HG02852 (cell line): ENCODE data around the gene ACTMAP.
"Not testable (repeated sequence)": the region's sequence is repeated elsewhere in the genome, so short reads cannot be mapped to it uniquely, and the experiment has no call there.

Source experiments
- ATAC-seq: cut with Tn5 transposase; IDR thresholded peaks from one replicate; pipeline ENCODE4 v1.9.1; 2021; ENCODE audit warnings: mild to moderate bottlenecking, moderate library complexity; ENCODE audit not compliant: unreplicated experiment

ACTMAP gene

GRCh38 chr19:40744554-40745401, 5.5 kb downstream of the ACTMAP start:
- ATAC-seq: no peak

DNA sequence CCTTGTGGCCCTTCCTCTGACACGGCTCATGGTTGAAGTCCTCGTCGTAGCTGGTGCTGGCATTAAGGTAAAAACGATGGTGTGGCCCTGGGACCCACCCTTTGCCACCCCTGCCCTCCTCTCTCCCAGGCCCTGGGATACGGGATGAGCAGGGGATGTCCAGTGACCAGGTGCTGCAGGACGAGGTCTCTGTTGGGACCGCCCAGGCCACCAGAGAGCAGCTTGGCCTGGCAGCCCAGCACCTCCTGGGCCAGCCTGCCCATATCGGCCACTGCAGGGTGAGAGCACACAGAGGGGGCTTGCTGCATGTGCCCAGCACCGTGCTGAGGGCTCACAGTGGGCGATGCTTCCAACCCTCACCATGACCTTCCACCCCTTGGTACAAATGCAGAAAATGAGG, 6.4 kb downstream of the ACTMAP start:
- no peak for ATAC-seq

DNA sequence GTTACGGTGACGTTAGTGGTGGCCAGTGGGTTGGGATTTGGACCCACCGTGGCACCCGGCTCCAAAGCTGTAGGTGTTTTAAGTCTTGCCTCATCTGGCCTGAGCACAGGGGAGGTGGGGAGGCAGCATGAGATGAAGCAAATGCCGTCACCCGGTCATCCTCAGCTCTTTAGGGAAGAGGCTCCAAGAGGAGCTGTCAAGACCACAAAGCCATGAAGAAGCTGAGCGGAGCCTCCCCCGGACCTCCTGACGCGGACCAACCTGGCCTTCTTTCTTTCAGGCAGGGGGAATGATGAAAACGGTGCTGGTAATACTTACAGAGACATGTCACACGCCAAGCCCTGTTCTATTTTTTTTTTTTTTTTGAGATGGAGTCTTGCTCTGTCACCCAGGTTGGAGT, 7.4 kb downstream of the ACTMAP start:
- no peak for ATAC-seq

GRCh38 chr19:40742477-40742876, 7.8 kb downstream of the ACTMAP start:
- ATAC-seq: no peak

- no peak for ATAC-seq
Observed at GRCh38 chr19:40741527-40742390, 8.5 kb downstream of the ACTMAP start.

- no peak for ATAC-seq
Observed at GRCh38 chr19:40740747-40741146, 9.5 kb downstream of the ACTMAP start.

DNA sequence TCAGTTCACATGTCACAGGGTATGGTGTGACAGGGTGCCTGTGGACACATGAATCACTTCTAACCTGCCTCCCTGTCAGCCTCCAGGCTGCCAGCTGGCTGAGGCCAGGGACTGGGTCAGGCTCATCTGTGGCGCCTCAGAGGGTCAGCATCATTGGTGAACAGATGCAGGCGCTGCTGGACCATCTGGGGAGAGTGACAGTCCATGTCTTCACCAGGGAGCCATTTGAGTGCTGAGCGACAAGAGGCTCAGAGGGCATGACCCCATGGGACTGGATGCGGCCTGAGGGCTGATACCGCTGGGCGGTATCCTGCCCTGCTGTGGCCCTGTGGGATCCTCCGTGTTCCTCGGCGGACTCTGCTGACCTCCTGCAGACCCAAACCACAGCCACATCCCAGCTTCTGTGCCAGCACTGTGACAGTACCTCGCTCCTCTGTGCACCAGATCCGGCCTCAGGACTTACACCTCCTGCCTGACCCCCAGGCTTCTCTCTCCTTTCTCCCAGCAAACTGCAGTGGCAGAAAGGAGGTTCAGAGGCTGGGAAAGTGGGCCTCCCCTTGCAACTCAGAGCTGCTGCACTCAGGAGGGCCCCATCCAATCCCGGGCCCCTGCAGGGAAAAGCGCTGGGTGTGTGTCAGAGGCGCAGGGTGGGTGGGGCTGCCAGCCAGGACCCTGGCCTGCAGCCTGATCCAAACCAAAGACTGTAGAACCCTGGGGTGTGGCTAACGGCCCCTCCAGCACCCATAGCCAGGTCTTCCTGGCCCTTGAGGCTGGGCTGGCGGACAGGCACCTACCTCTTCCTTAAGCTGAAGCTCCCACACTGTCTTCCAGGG, 10.2 kb downstream of the ACTMAP start:
- ATAC-seq: no peak

DNA sequence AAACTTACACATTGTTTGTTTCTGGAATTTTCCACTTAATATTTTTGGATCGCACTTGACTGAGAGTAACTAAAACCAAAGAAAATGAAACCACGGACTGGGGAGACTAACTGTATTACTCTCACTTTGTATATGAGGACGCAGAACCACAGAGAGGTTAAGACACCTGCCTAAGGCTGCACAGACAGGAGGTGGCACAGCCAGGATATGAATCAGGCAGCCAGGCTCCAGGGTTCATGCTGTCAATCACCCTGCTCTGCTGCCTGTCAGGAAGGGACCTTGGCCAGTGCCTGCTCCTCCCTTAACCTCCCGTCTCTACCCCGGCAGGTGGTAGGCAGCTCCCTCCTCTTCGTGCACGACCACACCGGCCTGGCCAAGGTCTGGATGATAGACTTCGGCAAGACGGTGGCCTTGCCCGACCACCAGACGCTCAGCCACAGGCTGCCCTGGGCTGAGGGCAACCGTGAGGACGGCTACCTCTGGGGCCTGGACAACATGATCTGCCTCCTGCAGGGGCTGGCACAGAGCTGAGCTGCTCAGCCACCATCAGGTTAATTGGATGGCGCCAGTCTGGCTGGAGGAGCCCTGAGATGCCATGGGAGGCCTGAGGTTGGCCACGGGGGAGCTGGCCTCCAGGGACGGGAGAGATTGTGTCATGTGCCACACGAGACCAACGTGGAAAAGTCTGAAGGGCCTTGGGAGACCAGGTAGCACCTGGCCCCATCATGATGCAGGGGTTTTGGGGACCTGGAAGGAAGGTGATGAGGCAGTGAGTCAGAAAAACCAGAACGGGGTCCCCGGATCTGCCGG, 11.0 kb downstream of the ACTMAP start:
- ATAC-seq: no peak

DNA sequence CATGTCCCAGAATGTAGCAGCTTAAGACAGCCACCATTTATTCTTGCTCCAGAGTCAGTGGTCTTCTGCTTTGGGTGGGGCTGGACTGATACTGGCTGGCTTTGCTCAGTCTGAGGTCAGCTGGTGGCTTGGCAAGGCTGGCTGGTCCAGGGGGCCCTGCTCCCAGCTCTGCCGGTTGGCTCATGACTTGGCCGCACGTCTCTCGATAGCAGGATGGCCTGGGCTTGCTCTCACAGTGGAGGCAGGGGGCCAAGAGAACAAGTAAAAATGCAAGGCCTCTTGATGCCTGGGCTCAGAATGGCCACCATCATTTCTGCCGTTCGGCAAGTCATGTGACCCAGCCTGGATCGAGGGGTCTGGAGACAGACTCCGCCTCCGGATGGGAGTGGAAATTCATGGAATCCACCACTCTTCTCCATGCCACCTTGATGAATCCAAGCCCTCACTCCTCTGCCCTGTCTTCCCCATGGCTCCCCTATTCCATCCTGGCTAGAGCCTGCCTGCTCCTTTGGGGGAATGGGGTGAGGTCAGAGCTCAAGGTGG, 13.1 kb downstream of the ACTMAP start:
- no peak for ATAC-seq

GRCh38 chr19:40736661-40737060, 13.6 kb downstream of the ACTMAP start:
- ATAC-seq: no peak

GRCh38 chr19:40735013-40735771, 15.1 kb downstream of the ACTMAP start:
- ATAC-seq: no peak

DNA sequence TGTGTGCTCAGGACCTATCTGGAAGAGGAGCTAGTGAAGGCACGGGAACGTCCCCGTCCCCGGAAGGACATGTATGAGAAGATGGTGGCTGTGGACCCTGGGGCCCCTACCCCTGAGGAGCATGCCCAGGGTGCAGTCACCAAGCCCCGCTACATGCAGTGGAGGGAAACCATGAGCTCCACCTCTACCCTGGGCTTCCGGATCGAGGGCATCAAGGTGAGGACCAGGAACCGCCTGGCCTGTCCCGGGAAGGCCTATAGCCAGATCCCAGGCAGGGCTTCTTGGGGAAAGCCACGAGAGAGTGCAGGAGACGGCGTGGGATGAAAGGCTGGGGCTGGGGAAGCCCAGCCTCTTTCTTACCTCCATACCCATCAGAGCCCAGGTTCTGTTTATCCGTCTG, 17.1 kb downstream of the ACTMAP start:
- no peak for ATAC-seq

GRCh38 chr19:40732304-40732703, 18.0 kb downstream of the ACTMAP start:
- not testable (repeated sequence) for ATAC-seq

DNA sequence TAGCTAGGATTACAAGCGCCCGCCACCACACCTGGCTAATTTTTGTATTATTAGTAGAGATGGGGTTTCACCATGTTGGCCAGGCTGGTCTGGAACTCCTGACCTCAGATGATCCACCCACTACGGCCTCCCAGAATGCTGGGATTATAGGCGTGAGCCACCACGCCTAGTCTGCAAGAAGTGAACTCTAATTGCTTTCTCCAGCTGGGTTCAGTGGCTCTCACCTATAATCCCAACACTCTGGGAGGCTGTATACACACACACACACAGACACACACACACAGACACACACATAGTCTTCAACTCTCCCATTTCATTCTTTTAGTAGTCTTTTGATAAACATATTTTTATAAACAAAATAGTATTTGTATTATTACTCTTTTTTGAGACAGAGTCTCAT, 20.2 kb downstream of the ACTMAP start:
- not testable (repeated sequence) for ATAC-seq

DNA sequence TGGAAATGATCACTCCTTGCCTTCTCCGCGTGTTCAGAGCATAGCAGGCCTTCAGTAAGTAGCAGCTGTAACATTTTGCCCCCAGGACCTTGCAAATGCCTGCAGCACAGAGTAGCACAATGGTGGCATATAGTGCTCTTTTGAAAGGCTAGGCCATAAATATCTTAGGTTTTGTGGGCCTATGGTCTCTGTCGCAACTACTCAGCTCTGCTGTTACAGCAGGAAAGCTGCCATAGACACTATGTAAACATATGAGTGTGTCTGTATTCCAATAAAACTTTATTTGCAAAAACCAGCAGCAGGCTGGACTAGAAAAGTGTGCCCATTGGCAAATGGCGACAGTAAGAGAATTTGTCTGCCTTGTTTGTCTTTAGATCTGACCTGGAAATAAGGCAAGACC, 24.0 kb downstream of the ACTMAP start:
- ATAC-seq: no peak

GRCh38 chr19:40724855-40725254, 25.4 kb downstream of the ACTMAP start:
- no peak for ATAC-seq

DNA sequence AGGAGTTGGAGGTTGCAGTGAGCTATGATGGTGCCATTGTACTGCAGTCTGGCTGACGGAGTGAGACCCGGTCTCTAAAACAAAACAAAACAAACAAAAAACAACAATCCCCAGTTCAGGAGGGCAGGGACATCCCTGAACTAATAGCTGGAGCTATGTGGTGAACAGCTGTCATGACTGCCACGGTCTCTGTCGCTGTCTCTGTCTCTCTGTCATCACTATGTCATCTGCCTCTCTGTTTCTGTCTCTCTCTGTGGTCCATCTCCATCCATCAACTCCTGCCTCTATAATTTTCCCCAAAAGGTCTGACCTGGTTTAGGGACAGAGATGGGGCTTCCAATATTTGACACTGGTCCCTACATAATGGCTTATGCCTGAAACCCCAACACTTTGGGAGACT, 26.0 kb downstream of the ACTMAP start:
- no peak for ATAC-seq

GRCh38 chr19:40723661-40724254, 26.5 kb downstream of the ACTMAP start:
- ATAC-seq: no peak
